ENCODE data around the gene LEF1.
"Not testable (repeated sequence)": the region's sequence is repeated elsewhere in the genome, so short reads cannot be mapped to it uniquely, and the experiment has no call there.

GRCh38 chr4:108050166-108051111 is 118.3 kb downstream of the LEF1 start:
- TF ChIP-seq CTCF (IDR thresholded peaks at IDR 0.05); EZH2 (IDR thresholded peaks at IDR 0.05; ENCODE audit: borderline replicate concordance, insufficient read depth, low read depth, low read length, poor library complexity, severe bottlenecking): not testable (repeated sequence)

Measured in B cell (primary cell).